GM10266 (cell line): Measurements from ENCODE around the gene FGF5.
"Not testable (repeated sequence)": the region's sequence is repeated elsewhere in the genome, so short reads cannot be mapped to it uniquely, and the experiment has no call there.

ENCODE experiments used
- DNase-seq: peaks from one replicate; pipeline ENCODE4 v3.0.0; 2012; ENCODE audit errors: extremely low spot score
- CTCF ChIP-seq: IDR thresholded peaks from 2 replicates; pipeline ENCODE4 v1.5.1; 2012; ENCODE audit warnings: mild to moderate bottlenecking, low read depth; ENCODE audit not compliant: control insufficient read depth, insufficient read depth; ENCODE audit errors: missing control alignments

Gene FGF5

DNA sequence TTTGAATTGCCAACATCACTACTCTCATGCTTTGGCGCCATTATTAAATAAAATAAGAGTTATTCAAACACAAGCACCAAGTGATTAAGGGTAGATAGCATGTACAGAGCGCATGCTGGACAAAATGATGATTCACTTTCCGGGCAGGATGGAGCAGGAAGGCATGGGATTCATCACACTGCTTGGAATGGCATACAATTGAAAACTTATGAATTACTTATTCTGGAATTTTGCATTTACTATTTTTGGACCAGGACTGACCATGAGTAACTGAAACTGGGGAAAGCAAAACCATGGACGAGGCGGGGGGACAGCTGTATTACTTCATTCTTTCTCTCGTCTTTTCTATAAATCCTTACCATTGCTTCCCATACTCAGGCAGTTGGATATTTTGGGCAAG, 28.5 kb upstream of the FGF5 start:
- no peak for TF ChIP-seq CTCF
- DNase-seq = no peak

DNA sequence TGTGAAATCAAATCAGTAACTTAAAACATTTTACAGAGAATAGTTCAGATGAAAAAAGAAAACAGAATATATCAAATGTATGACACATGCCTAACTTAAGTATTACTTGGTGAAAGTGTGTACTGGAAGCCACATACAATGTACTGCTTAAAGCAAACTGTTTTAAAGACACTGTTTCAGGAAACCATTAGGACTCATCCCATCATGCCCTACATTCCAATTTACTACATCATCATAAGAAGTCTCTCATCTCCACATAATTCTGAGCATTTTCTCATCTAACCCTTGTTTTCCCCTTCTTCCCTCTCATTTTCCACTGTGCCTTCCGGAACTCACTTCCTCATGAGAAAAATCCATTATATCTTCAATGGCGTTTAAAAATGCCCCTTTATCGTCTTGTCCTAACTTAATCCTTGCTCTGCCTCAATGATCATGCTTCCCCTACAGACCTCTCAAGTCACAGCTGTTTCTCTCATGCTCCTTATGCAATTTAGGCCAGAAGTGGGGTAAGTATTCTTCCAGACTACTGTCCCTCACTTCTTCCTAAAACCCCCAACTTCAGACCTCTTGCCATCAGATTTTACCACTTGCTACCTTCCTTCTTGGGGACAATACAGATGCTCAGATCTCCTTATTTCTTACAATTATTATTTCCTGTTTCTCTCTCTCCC, 26.8 kb upstream of the FGF5 start:
- no peak for DNase-seq
- no peak for TF ChIP-seq CTCF

GRCh38 chr4:80240976-80241375, 25.5 kb upstream of the FGF5 start:
- DNase-seq = no peak
- no peak for TF ChIP-seq CTCF

DNA sequence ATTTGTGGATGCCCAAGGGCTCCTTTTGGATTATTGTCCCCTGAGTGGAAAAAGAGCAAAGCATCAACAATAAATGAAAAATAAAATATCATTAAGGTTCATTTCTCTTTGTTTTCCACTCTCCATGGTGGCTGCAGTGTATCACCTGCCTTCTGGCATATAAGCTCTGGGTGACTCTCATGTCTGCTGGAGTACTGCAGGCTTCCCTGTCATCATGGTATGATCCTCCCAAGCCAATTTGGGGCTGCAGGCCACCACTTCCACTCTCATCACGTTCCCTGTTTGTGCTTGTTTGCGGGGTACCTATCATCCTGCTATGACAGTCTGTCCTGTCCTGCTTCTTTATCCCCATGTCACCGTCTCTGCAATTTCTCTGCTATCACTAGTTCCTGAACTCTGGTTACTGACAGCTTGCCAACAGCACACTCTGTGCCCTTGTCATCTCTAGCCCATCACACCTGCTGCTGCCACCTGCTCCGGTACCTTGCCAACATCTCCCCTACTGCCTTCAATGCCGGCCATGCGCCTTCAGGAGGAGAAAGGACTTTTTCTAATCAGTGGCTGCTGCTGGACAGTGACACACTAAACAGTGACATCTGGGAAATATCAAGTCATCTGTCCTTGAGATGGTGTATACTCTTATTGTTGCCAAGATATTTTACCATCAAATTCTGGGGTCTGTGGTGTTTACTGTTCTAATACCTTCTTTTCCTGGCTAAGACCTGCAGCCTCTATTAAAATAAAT, 23.0 kb upstream of the FGF5 start:
- DNase-seq = no peak
- TF ChIP-seq CTCF = no peak

DNA sequence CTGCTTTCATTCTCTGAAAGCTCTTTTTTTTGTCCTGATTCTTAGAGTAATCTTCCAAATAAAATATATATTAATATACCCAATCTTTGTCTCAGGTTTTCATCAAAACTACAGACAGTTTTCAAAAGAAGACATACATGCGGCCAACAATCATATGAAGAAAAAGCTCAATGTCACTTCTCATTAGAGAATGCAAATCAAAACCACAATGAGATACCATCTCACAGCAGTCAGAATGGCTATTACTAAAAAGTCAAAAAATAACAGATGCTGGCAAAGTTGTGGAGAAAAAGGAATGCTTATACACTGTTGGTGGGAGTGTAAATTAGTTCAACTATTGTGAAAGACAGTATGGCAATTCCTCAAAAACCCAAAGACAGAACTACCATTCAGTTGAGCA, 19.0 kb upstream of the FGF5 start:
- not testable (repeated sequence) for DNase-seq

DNA sequence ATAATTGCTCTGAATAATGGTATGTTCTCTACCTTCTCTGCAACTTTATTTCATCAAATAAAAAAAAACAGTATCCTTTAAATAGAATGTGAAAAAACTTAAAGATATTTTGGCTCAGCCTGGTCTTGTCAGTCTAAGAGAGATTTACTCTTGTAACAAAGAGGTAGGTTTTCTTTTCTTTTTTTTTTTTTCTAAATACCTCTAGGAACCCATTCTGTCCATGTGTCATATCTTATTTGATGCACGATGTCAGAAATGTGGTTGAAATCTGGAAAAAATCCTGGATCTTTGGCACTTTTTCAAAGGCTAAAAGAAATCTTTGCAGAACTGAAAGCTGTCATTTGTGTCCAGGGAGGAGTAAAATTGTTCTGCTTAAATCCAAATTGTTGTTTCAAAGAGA, 17.3 kb upstream of the FGF5 start:
- no peak for DNase-seq
- TF ChIP-seq CTCF = no peak

- TF ChIP-seq CTCF = no peak
- DNase-seq = no peak
These were observed 14.0 kb upstream of the FGF5 start for GRCh38 chr4:80252427-80252826.
